SK-N-SH treated with all-trans-retinoic acid at 6 μM for 48 hours (cell line): Measurements from ENCODE around the gene PTPRG.

Source experiments
- ARNTL ChIP-seq: fragments of 450-650 bp; formaldehyde crosslinking; IDR thresholded peaks from 2 replicates; pipeline ENCODE4 v1.5.0; 2020; ENCODE audit warnings: low read depth, mild to moderate bottlenecking, moderate library complexity, borderline replicate concordance
- CSDC2 ChIP-seq: fragments of 250-450 bp; sonication (Bioruptor Pico); IDR thresholded peaks from 2 replicates; pipeline ENCODE4 v1.5.0; 2020; ENCODE audit warnings: mild to moderate bottlenecking, moderate library complexity
- ISL1 ChIP-seq: fragments of 250-450 bp; sonication (Bioruptor Pico); IDR thresholded peaks from 2 replicates; pipeline ENCODE4 v2.1.2; 2022; ENCODE audit warnings: mild to moderate bottlenecking, moderate library complexity
- OSR1 ChIP-seq: fragments of 250-450 bp; sonication (Bioruptor Pico); IDR thresholded peaks from 2 replicates; pipeline ENCODE4 v1.8.0; 2022; ENCODE audit warnings: moderate library complexity, mild to moderate bottlenecking, inconsistent platforms
- PATZ1 ChIP-seq: fragments of 250-450 bp; sonication (Bioruptor Pico); IDR thresholded peaks from 2 replicates; pipeline ENCODE4 v1.8.0; 2020; ENCODE audit warnings: mild to moderate bottlenecking, moderate library complexity, borderline replicate concordance
- SNAI2 ChIP-seq: fragments of 250-450 bp; sonication (Bioruptor Pico); IDR thresholded peaks from 2 replicates; pipeline ENCODE4 v1.5.0; 2020; ENCODE audit warnings: mild to moderate bottlenecking, moderate library complexity
- TCF4 ChIP-seq: fragments of 250-450 bp; sonication (Bioruptor Pico); IDR thresholded peaks from 2 replicates; pipeline ENCODE4 v1.8.0; 2021; ENCODE audit warnings: mild to moderate bottlenecking, moderate library complexity, borderline replicate concordance
- ZFP3 ChIP-seq: fragments of 250-450 bp; sonication (Bioruptor Pico); IDR thresholded peaks from 2 replicates; pipeline ENCODE4 v1.5.0; 2020; ENCODE audit warnings: mild to moderate bottlenecking, moderate library complexity
- ZFP30 ChIP-seq: fragments of 450-650 bp; formaldehyde crosslinking; IDR thresholded peaks from 2 replicates; pipeline ENCODE4 v1.5.0; 2022; ENCODE audit warnings: mild to moderate bottlenecking, moderate library complexity

- TF ChIP-seq ZFP3 (CRISPR knock-in tag) (no peak), ZFP30 (CRISPR knock-in tag) (no peak), PATZ1 (CRISPR knock-in tag) (no peak), TCF4 (CRISPR knock-in tag) (no peak), SNAI2 (CRISPR knock-in tag) (no peak), CSDC2 (no peak), ARNTL (no peak), OSR1 (CRISPR knock-in tag) (no peak), ISL1 (CRISPR knock-in tag) (no peak)
Measured at GRCh38 chr3:62094461-62094860, 533.1 kb downstream of the PTPRG start.
